DMS114 treated with DMSO at 0.1 percent for 48 hours (cell line): ENCODE measurements around the gene RALGPS2.
"Not testable (repeated sequence)": the region's sequence is repeated elsewhere in the genome, so short reads cannot be mapped to it uniquely, and the experiment has no call there.

Source experiments
- DNase-seq: peaks from one replicate; lab custom pipeline; 2025; ENCODE audit not compliant: unreplicated experiment; lab: John Stamatoyannopoulos, UW

Gene RALGPS2

DNA sequence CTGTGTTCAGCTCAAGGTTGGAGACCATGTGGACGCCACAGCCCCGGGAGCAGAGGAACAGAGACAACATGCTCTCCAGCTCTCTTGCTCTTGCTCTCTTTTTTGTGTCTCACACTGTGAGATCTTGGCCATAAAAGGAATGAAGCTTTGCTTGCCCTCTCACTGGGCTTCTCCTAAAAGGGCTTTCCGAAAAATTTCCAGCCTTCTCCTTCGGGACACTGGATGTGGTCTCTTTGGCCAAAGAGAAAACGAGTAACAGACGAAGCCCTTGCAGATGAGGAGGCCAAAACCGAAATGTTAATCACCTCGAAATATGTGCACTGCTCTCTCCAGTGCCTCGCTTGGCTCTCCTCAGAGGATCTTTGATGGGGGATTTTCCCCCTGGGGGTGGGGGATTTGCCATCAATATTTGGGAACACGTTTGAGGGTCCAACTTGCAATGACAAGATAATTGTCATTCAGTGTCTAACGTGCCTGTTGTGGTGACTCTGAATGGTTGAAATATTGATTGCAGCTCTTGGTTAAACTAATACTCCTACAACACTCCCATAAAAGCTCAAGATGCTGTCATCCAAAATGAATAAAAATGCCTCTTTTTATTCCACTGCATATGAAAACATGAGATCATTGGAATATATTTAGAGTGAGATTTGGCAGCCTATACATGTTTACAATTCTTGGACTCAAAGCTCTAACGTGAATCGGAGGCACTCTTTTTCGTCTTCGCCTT, 214.5 kb downstream of the RALGPS2 start:
- no peak for DNase-seq

DNA sequence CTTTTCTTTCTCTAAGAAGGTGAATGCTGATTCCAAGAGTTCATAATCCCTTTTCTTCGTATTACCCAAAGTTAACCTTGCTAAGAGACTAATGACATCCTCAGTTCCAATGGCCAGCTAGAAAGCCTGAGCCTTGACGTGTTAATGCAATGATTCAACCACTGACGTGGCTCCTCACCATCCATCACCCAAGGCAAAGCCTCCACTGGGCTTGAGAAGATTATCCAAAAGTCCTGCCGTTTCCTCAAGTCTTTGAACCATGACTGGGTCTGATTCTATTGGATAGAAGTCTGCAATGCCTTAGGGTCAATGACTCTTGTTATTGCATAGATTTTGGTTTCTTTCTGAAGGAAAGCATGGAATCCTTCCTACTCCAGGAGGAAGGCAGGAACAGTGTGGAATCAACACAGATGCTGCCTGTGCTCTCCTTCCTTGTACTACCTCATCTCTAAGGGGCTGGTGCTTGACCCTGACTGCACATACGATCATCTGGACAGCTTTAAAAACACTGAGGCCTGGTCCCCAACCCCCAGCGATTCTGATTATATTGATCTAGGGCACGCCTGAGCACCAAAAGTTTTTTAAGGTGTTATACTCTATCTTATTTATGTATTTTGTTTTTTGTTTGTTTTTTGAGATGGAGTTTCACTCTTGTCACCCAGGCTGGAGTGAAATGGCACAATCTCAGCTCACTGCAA, 215.2 kb downstream of the RALGPS2 start:
- no peak for DNase-seq

DNA sequence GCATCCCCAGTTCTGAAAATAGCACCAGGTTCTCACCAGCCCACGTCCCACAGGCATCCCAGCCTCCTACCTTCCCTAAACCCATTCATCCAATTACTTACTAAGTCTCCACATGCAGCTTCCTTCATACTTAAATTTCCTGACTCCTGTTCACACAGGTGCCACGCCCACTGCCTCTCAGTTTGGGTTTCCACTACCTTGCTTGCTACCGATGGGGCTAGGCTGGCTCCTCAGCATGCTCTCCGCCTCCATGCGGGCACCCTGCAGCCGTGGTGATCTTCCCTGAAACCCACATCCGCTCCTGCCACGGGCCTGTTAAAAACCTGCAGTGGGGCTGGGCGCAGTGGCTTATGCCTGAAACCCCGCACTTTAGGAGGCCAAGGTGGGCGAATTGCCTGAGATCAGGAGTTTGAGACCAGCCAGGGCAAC, 216.2 kb downstream of the RALGPS2 start:
- no peak for DNase-seq

DNA sequence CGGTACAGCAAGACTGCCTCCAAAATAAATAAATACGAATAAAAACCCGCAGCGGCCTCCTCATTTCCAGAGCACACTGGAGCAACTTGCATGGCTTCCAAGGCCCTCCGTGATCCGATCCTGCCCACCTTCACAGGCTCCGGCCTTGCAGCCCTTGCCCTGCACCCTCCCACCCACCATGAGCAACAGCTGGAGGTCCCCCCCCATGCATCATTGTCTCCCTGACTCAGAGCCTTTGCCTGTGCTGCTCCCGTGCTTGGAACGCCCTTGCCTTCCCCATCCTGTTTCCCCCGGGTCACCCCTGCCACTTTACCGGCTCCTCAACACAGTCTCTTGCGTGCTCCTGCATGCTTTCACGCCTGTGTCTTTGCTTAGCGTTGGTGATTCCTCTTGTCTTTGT, 216.8 kb downstream of the RALGPS2 start:
- no peak for DNase-seq

DNA sequence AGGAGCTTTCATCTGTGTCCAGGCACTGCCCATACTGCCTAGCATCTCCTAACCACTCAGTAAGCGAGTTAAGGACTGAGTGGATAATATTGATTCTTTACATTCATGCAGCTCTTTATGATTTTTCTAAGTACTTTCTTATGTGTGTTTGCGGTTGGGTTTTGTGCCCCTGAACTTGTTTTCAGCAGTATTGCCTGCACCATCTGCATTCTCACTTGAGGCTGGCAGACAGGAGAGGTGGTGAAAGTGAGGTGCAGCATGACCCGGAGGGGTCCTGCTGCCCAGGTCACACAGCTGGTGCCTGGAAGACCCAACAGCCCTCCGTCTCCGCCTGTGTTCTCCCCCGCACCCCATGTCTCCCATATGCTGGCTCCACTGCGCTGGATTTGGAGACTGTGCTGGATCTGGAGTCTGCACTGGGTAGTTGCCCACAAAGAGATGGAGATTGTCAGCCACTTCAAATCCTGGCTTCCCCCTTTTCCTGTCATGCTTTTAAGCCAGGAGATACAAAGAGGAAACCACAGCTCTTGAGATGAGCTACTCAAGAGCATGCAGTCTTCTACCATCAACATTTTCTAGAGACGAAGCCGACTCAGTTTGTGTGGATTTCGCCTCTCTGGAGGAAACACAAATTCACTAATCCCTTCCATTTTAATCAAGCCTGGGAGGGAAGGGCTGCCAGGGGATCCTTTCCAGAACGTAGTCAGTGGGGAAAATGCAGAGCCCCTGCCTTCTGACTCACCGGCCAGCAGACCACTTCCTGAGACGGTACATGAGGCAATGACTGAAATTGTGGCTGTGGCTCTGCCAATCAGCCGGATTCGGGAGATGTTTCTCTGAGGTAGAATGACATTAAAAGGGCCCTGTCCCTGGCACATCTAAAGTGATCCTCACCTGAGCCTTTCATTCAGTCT, 217.5 kb downstream of the RALGPS2 start:
- DNase-seq: no peak

DNA sequence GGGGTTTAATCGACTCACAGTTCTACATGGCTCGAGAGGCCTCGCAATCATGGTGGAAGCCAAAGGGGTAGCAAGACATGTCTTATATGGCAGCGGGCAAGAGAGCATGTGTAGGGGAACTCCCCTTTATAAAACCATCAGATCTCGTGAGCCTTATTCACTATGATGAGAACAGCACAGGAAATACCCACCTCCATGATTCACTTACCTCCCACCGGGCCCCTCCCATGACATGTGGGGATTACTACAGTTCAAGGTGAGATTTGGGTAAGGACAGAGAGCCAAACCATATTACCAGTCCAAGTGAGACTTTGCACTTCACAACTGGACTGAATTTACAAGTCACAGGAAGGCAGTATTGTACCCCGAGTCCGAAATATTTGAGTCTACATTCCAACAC, 219.7 kb downstream of the RALGPS2 start:
- DNase-seq: no peak

DNA sequence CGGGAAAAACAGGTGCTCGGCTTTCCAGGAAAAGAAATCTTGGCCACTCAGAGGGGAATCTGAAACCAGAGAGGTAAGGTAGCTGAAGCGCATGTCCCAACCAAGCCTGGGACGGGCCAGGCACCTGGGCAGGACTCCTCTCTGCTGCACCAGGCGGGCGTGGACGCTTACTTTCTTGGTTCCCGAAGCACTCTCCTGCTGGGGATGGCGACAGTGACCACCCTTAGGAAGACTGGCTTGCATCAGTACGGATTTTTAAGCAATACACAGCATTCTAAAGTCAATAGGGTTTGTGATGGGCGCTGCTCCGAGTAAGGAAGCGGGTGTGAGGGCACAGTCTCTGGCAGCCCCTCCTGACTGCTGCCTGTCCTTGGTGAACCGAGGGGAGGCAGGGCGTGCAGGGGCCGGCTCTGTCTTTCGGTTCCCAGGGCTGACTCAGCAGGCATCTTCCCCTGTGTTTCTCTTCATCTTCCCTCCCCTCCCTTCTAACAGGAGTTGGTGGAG, 220.8 kb downstream of the RALGPS2 start:
- no peak for DNase-seq

DNA sequence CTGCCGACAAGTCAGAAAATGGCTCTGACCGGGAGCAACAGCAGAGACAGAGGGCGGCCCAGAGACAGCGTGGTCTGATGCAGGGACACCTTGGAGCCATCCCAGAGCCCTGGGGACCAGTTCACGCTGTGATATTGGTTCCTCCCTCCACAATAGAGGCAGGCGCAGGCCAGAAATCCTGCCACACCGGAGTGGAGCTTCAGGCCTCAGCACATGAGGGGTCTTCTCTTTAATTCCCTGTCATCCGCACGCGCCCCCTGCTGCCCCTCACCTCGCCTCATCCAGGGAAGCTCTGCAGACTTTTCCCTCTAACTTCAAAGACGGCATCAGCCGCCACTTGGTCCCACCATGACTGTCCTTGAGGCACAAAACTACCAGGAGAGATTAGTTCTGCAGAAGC, 221.4 kb downstream of the RALGPS2 start:
- DNase-seq: no peak

DNA sequence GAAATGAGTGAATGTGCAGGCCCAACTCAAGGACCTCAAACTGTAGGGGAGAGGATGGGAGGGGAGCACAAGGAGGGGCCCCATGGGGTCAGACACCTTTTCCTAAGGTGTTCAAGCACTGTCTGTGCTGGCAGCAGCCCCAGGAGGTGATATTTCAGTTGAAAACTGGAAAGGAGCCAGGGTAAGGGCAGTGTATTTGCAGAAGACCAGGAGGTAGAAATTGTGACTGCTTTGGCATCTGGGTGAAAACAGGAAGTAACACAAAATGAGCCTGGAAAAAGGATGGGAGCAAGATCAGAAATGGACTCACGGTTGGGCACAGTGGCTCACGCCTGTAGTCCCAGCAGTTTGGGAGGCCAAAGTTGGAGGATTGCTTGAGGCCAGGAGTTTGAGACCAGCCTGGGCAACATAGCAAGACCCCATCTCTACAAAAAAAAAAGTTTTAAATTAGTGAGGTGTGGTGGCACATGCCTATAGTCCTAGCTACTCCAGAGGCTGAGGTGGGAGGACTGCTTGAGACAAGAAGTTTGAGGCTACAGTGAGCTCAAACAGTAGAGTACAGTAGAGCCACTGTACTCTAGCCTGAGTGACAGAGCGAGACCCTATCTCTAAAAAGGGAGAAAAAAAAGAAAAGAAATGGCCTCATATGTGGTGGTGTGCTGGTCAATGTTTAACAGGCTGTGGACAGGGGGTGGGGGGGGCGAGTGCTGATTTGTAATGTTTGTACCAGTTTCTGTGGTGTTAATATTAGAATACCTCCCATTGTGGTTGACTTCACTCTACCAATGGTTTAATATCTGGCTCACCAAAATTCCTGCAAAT, 222.0 kb downstream of the RALGPS2 start:
- no peak for DNase-seq

DNA sequence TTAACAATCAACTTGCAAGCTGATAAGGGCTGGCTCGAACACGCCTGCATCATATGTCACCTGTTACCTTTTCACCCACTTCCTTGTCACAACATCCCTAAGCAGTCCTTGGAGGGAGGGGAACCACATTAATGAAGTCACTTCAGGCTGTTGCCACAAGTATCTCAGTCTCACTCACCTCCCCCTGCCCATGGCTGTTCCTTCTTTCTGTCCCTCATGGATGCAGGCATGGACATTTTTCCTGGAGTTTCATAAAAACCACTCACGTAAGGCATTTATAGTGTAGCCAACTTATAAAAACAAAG, 222.6 kb downstream of the RALGPS2 start:
- no peak for DNase-seq

DNA sequence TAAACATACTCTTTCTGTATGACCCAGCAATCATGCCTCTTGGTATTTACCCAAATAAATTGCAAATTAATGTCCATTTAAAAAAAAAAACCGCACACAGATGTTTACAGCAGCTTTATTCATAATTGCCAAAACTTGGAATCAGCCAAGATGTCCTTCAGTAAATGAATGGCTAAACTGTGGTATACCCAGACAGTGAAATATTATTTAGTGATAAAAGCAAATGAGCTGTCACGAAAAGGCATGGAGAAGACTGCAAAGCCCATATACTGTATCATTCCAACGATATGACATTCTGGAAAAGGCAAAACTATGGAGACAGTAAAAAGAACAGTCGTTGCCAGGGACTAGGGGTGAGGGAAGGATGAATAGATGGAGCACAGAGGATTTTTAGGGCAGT, 223.6 kb downstream of the RALGPS2 start:
- no peak for DNase-seq

DNA sequence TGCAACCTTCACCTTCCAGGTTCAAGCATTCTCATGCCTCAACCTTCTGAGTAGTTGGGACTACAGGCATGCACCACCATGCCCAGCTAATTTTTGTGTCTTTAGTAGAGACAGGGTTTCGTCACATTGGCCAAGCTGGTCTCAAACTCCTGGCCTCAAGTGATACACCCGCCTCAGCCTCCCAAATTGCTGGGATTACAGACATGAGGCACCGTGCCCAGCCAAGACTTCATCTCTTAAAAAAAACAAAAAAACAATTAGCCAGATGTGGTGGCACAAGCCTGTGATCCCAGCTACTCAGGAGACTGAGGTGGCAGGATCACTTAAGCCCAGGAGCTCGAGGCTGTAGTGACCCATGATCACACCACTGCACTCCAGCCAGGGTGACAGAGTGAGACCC, 224.8 kb downstream of the RALGPS2 start:
- not testable (repeated sequence) for DNase-seq

DNA sequence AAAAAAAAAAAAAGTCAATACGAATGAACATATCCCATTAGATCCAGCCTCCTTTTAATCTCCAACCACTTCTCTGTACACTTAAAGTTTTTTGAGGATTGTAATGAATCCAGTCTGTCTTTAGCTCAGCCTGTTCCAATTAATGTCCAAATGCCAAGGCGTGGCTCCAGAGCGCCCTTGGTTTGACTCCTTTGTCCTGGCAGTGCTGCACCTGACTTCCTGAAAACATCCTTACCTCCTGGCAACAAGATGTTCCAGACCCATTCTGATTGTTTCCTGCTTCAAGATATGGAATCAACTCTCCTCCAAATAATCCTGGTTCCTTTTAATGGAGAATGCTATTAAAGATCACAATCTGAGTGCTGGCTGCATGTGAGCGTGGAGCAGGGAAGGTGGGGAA, 226.6 kb downstream of the RALGPS2 start:
- no peak for DNase-seq

DNA sequence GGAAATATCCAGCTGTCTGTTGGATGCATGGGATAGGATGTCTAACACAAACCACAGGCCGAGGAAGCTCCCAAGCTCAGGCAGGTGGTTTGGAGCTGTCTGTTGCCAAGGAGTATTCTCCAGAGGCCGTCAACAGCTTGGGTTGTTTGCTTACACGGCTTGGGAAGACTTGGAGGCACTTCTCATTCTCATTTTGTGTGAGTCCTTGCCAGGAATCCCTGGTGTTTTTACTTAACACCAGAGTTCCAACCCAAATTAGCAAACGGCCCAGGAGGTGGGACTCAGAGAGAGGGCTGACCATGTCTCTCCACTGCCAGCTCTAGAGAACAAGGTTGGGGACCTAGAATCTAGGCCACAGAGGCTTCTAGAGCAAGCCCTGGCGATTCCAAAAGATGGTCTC, 228.0 kb downstream of the RALGPS2 start:
- DNase-seq: no peak

DNA sequence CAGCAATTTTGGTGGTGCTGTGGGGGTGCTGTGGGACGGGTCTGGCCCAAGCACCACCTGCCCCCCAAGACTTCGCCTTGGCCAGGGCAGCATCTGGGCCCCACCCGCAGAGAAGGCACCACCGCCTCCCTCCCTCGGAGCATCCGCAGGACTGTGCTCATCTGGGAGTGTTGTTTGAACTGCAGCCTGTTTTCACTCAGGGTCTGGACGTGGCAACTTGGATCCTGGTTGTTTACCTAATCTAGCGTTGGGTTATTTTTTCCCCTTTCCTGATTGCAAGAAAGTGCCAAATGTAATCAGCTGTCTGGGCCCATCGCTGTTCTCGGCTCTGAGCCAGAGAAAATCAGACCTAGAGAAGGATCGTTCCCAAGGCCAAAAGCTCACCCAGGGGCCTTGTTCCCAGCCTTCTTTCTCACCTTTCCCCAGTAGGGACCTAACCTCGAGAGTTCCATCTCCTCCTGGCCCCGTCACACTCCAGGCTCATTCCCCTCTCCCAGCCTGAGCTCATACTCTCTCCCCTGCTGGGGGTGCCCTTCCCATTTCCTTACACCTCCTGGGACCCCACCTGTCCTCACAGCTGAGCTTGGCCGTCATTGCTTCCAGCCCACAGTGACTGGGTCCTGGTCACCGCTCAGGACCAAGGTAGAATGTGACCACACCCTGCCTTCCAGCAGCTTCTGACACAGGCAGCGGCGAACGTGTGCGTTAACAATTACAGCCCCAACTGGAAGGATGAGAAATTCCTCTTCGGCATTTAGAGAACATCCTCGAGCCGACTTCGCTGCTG, 228.7 kb downstream of the RALGPS2 start:
- no peak for DNase-seq

DNA sequence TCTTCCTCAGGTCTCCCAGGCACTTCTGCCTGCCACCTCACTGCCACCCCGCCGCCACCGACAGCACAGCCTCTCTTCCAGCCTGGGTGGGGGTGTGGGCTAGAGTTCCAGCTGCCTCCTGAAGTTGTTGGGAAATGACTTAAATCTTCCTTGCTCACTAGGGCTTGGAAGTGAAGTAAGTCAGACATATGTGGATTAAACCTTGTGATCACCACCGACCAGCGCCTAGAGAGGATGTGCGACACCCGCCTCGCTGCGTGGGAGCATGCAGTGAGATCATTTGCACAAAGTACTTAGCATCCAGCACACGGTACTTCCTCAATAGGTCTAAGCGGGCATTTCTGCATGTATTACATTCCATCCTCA, 229.3 kb downstream of the RALGPS2 start:
- no peak for DNase-seq

DNA sequence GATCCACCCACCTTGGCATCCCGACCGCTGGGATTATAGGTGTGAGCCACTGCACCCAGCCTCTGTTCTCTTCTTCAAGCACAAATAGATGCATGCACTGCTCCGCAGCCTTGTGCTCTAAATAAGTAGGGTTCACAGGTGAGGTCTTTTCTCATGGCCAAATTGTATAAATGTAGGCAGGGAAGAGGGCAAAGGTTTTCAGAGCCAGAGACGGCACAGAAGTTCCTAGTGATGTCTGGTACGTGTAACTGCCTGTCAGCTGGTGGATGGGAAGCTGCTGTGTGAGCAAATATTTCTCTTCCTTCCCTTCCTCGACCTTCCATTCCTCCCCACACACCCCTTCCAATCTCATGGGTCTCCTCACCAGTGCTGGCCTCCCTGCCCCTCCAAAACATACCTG, 229.9 kb downstream of the RALGPS2 start:
- no peak for DNase-seq

DNA sequence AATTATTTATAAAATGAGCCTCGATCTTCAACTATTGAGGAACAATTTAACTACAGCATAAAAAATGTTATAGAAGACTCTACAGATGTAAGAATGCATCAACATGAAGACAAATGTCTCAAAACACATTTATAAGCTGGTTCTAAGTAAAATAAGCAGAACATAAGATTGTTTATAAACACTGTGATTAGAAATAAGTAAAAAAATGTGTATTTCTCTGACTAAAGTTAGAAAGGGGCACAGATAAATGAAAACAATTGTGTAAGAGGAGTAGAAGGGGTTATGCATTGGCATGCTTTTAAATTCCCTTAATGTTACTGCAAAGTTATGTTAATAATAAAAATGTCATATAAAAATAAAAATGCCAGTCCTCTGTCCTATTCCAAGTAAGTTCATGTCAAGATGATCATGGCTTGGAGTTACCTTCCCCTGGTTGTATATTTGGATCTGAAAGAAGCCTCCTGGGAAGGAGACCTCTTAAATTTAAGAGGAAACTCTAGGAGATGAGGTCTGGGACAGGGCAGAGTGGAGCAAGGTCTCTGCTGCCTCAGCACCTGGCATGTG, 230.4 kb downstream of the RALGPS2 start:
- DNase-seq: no peak

DNA sequence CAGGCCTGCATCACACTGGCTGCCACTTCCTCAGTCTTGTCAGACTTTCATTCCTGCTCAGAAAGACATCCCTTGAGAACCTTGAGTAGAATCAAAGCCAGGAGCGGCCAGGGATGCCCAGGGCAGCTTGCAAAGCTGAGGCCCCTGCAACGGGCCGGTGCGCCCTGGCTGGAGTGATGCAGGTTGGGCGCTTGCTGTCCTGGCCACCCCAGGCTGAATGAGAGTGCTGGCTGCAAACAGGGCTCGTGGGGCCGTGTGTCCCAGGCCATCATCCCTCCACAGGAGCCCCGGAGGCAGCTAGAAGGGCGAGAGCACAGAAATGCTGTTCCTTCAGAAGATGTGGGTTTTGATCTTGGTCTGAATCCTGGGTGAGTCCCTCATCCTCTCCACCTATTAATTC, 233.4 kb downstream of the RALGPS2 start:
- DNase-seq: no peak
